ENCODE results near the gene ACOT8. TPM values are rescaled to one million over a fixed set of nuclear protein-coding genes. Genes with fewer than 3 reads are reported as not detected.

The ACOT8 gene
- polyA plus RNA-seq, 1 donor (not counting 4 experiments of a cell fraction or from before 2014, with no cell fraction given): 23.9 TPM

DNA sequence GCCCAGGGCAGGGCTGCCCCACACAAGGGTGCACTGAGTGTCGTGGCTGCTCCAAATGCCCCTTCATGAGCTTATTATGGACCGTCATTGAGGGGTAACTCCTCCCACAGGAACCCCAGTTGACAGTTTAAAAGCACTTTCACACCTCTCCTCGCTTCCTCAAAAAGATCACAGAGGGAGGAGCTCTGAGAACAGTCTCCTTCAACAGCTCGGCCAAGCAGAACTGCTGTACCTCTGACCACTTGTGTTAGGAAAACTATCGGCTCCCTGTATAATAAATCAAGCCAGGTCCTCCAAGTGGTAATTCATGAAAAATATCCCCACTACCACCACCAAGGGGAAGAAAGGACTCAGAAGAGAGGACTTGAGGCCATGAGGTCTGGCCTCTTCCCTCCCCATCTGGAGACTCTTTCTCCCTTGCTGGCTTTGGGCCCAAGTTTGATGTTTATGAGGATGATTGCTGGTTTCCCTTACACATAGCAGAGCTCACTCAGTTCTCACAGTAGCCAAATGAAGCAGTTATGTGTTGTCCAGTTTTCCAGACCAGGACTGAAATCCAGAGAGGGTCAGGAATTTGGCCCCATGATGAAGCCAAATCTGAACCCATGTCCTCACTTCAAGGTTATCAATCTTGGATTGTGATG is 14.9 kb downstream of the ACOT8 start:
- H3K4me1 ChIP-seq (ENCODE audit: control insufficient read depth, extremely low read depth, insufficient read depth, low read length): no peaks in the 10 kb centered on the region
- TF ChIP-seq EZH2 (IDR thresholded peaks at IDR 0.05; ENCODE audit: low read length): no peak
- TF ChIP-seq, protein P1, sequence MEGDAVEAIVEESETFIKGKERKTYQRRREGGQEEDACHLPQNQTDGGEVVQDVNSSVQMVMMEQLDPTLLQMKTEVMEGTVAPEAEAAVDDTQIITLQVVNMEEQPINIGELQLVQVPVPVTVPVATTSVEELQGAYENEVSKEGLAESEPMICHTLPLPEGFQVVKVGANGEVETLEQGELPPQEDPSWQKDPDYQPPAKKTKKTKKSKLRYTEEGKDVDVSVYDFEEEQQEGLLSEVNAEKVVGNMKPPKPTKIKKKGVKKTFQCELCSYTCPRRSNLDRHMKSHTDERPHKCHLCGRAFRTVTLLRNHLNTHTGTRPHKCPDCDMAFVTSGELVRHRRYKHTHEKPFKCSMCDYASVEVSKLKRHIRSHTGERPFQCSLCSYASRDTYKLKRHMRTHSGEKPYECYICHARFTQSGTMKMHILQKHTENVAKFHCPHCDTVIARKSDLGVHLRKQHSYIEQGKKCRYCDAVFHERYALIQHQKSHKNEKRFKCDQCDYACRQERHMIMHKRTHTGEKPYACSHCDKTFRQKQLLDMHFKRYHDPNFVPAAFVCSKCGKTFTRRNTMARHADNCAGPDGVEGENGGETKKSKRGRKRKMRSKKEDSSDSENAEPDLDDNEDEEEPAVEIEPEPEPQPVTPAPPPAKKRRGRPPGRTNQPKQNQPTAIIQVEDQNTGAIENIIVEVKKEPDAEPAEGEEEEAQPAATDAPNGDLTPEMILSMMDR (optimal IDR thresholded peaks at IDR 0.05 in 1 of 3, IDR thresholded peaks at IDR 0.05 in 1 of 3, conservative IDR thresholded peaks at IDR 0.05 in 1 of 3; ENCODE audit: extremely low read depth in 1 of 3, insufficient read depth in 2 of 3, low read length in 3 of 3): no peak
- no peaks in the 10 kb centered on the region for H3K9me1 ChIP-seq (ENCODE audit: control insufficient read depth, extremely low read depth, insufficient read depth, low read length)
- dilution Hi-C loops (cut with MboI; ENCODE audit: extremely low pct_ligation_motif_present, low sequenced_read_pairs): no loop called here
- no peaks in the 10 kb centered on the region for H4K20me1 ChIP-seq (ENCODE audit: control insufficient read depth, extremely low read depth, insufficient read depth, low read length)
- H3K9me3 ChIP-seq (ENCODE audit: control insufficient read depth, low read depth, low read length): no peaks in the 10 kb centered on the region
- H3K27ac ChIP-seq (ENCODE audit: control insufficient read depth, insufficient read depth, low read length): no peak overlapping the region
- no peak for DNase-seq (ENCODE audit: low read depth, low spot score)
- no peaks in the 10 kb centered on the region for H3K27me3 ChIP-seq (ENCODE audit: control insufficient read depth, extremely low read depth, insufficient read depth, low read length)
- H2AFZ ChIP-seq (ENCODE audit: control insufficient read depth, low read length): no peak overlapping the region
- no peak overlapping the region for H3K9ac ChIP-seq (ENCODE audit: control insufficient read depth, extremely low read depth, insufficient read depth, low read length)
- no peak overlapping the region for H3K4me2 ChIP-seq (ENCODE audit: control insufficient read depth, extremely low read depth, insufficient read depth, low read depth, low read length)
- H3K36me3 ChIP-seq (ENCODE audit: control insufficient read depth in 2 of 2, extremely low read depth in 1 of 2, insufficient read depth in 2 of 2, low read length in 2 of 2): peaks cover 17 to 25% of the 10 kb centered on the region in 2 experiments
- no peak overlapping the region for H3K4me3 ChIP-seq (ENCODE audit: control insufficient read depth in 2 of 3, extremely low read depth in 1 of 3, insufficient read depth in 2 of 3, low read depth in 1 of 3, low read length in 3 of 3)
- no peaks in the 10 kb centered on the region for H3K79me2 ChIP-seq (ENCODE audit: control insufficient read depth, insufficient read depth, low read length)
- FAIRE-seq: no peak

DNA sequence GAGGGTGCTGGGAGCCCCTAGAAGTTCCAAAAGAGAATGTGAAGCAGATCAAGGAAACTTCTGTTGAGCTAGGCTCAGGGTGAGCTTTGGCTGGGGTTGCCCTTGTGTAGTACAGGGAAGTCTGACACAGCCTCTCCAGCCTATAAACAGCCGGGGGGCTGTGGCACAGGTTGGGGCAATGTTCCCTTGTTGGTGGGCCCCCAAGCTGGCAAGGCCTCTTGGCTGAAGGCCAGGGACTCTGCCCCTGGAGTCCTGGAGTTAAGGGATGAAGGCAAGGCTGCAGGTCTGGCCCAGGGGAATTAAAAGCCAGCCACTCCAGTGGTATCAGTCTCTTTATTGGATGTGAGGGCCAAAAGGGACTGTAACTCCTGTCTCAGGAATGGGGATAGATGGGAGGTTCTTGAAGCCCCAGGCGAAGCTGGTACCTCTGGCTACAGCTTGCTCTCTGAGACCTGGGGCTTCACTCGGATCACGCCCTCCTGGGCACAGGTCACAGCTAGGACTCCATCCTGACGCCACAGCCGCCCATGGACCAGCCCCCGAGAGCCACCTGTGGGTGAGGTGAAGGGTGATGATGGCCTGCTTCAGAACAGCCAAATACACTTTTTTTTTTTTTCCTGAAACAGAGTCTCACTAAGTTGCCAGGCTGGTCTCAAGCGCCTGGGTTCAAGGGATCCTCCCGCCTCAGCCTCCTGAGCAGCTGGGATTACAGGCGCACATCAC is 15.6 kb downstream of the ACOT8 start:
- DNase-seq (ENCODE audit: low read depth, low spot score) (no peak), FAIRE-seq (no peak)
- no peak overlapping the region for H3K9ac ChIP-seq (ENCODE audit: control insufficient read depth, extremely low read depth, insufficient read depth, low read length)
- H3K27me3 ChIP-seq (ENCODE audit: control insufficient read depth, extremely low read depth, insufficient read depth, low read length): no peaks in the 10 kb centered on the region
- dilution Hi-C loops (cut with MboI; ENCODE audit: extremely low pct_ligation_motif_present, low sequenced_read_pairs): no loop called here
- TF ChIP-seq, protein P1 (optimal IDR thresholded peaks at IDR 0.05 in 1 of 3, IDR thresholded peaks at IDR 0.05 in 1 of 3, conservative IDR thresholded peaks at IDR 0.05 in 1 of 3; ENCODE audit: extremely low read depth in 1 of 3, insufficient read depth in 2 of 3, low read length in 3 of 3): no peak
- no peak for TF ChIP-seq EZH2 (IDR thresholded peaks at IDR 0.05; ENCODE audit: low read length)
- H3K27ac ChIP-seq (ENCODE audit: control insufficient read depth, insufficient read depth, low read length): no peak overlapping the region
- H3K79me2 ChIP-seq (ENCODE audit: control insufficient read depth, insufficient read depth, low read length): no peaks in the 10 kb centered on the region
- H3K9me3 ChIP-seq (ENCODE audit: control insufficient read depth, low read depth, low read length): no peaks in the 10 kb centered on the region
- no peaks in the 10 kb centered on the region for H3K4me1 ChIP-seq (ENCODE audit: control insufficient read depth, extremely low read depth, insufficient read depth, low read length)
- H2AFZ ChIP-seq (ENCODE audit: control insufficient read depth, low read length): no peak overlapping the region
- H4K20me1 ChIP-seq (ENCODE audit: control insufficient read depth, extremely low read depth, insufficient read depth, low read length): no peaks in the 10 kb centered on the region
- H3K4me2 ChIP-seq (ENCODE audit: control insufficient read depth, extremely low read depth, insufficient read depth, low read depth, low read length): no peak overlapping the region
- no peaks in the 10 kb centered on the region for H3K9me1 ChIP-seq (ENCODE audit: control insufficient read depth, extremely low read depth, insufficient read depth, low read length)
- no peak overlapping the region for H3K4me3 ChIP-seq (ENCODE audit: control insufficient read depth in 2 of 3, extremely low read depth in 1 of 3, insufficient read depth in 2 of 3, low read depth in 1 of 3, low read length in 3 of 3)
- H3K36me3 ChIP-seq (ENCODE audit: control insufficient read depth in 2 of 2, extremely low read depth in 1 of 2, insufficient read depth in 2 of 2, low read length in 2 of 2): peaks cover 17 to 23% of the 10 kb centered on the region in 2 experiments
